GM23248 (cell line): ENCODE data around the gene ENO4.

ENCODE experiments used
- EZH2 ChIP-seq: fragments of 200-600 bp; sonication (generic); IDR thresholded peaks from 2 replicates; pipeline ENCODE4 v1.6.1; 2018; ENCODE audit warnings: antibody characterized with exemption, mild to moderate bottlenecking; ENCODE audit not compliant: insufficient read depth, poor library complexity, severe bottlenecking
- EZH2phosphoT487 ChIP-seq: fragments of 200-600 bp; sonication (generic); IDR thresholded peaks from 2 replicates; pipeline ENCODE4 v1.6.1; 2018; ENCODE audit warnings: antibody characterized with exemption, moderate library complexity, mild to moderate bottlenecking, low read depth; ENCODE audit not compliant: insufficient read depth

- TF ChIP-seq EZH2phosphoT487 (no peak), EZH2 (no peak)
These were observed 58.1 kb downstream of the ENO4 start for GRCh38 chr10:116907245-116907987.
